NCI-H345 treated with DMSO at 0.1 percent for 48 hours (cell line): ENCODE measurements around the gene LLCFC1.

Experiments used
- DNase-seq: peaks from one replicate; lab custom pipeline; 2025; ENCODE audit not compliant: unreplicated experiment; lab: John Stamatoyannopoulos, UW

The LLCFC1 gene

GRCh38 chr7:142910031-142910433 is 29.3 kb upstream of the LLCFC1 start:
- no peak for DNase-seq

- DNase-seq, result no peak
Measured at GRCh38 chr7:142910481-142910880, 28.8 kb upstream of the LLCFC1 start.

- DNase-seq, result no peak
Measured at GRCh38 chr7:142913051-142913450, 26.2 kb upstream of the LLCFC1 start.

GRCh38 chr7:142913566-142913965 is 25.7 kb upstream of the LLCFC1 start:
- DNase-seq, result no peak

GRCh38 chr7:142914121-142914520 is 25.2 kb upstream of the LLCFC1 start:
- no peak for DNase-seq

GRCh38 chr7:142915315-142915714 is 24.0 kb upstream of the LLCFC1 start:
- DNase-seq, result no peak

- no peak for DNase-seq
Measured at GRCh38 chr7:142916508-142916907, 22.8 kb upstream of the LLCFC1 start.

- DNase-seq, result no peak
Measured at GRCh38 chr7:142917447-142917846, 21.8 kb upstream of the LLCFC1 start.

GRCh38 chr7:142918901-142919300 is 20.4 kb upstream of the LLCFC1 start:
- no peak for DNase-seq

GRCh38 chr7:142919656-142920055 is 19.6 kb upstream of the LLCFC1 start:
- no peak for DNase-seq

- DNase-seq, result no peak
Measured at GRCh38 chr7:142923391-142923790, 15.9 kb upstream of the LLCFC1 start.

- no peak for DNase-seq
Measured at GRCh38 chr7:142925413-142925812, 13.9 kb upstream of the LLCFC1 start.

GRCh38 chr7:142927085-142927745 is 12.1 kb upstream of the LLCFC1 start:
- DNase-seq, result no peak

GRCh38 chr7:142927949-142928348 is 11.3 kb upstream of the LLCFC1 start:
- no peak for DNase-seq

GRCh38 chr7:142930126-142930730 is 9.1 kb upstream of the LLCFC1 start:
- no peak for DNase-seq

GRCh38 chr7:142932386-142933091 is 6.7 kb upstream of the LLCFC1 start:
- DNase-seq, result no peak

- DNase-seq, result no peak
Measured at GRCh38 chr7:142933092-142933475, 6.2 kb upstream of the LLCFC1 start.

- DNase-seq, result no peak
Measured at GRCh38 chr7:142933624-142934023, 5.7 kb upstream of the LLCFC1 start, which contains the start of gene TRPV5. Gene TRPV5 (minus strand): TSS chr7:142933746. CDS start chr7:142933459, 287 bp downstream.

- no peak for DNase-seq
Measured at GRCh38 chr7:142934056-142934455, 5.2 kb upstream of the LLCFC1 start.

- DNase-seq, result no peak
Measured at GRCh38 chr7:142935941-142936565, 3.2 kb upstream of the LLCFC1 start.

- DNase-seq, result no peak
Measured at GRCh38 chr7:142938611-142939010, 673 bp upstream of the LLCFC1 start.
